NCI-H1930 (cell line): ENCODE results near the gene C2CD3.
A peak's percentile ranks its signal among the peaks of the same experiment; 100 is the strongest.
"Not testable (repeated sequence)": the region's sequence is repeated elsewhere in the genome, so short reads cannot be mapped to it uniquely, and the experiment has no call there.

Experiments used
- DNase-seq, 2 experiments: peaks; one replicate each; lab custom pipeline; 2025; lab: John Stamatoyannopoulos, UW

C2CD3 gene

DNA sequence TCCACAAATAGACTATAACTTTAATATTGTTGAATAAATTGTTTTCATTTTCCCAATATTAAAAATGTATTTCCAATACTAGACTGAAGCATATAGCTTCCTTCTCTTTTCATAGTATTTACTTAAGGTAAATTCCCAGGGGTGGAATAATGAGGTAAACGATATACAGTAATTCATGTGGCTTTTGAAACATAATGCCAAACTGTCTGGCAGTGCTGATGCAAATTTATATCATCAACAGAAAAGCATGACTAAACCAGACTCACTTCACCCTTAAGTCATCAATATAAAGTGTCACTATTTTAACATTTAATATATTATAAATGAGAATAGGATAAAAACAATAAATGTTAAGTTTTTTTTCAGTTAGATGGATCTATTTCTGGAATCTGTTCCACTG is 13.6 kb downstream of the C2CD3 start:
- peak in 1 of 2 experiments; percentile 21 for DNase-seq

DNA sequence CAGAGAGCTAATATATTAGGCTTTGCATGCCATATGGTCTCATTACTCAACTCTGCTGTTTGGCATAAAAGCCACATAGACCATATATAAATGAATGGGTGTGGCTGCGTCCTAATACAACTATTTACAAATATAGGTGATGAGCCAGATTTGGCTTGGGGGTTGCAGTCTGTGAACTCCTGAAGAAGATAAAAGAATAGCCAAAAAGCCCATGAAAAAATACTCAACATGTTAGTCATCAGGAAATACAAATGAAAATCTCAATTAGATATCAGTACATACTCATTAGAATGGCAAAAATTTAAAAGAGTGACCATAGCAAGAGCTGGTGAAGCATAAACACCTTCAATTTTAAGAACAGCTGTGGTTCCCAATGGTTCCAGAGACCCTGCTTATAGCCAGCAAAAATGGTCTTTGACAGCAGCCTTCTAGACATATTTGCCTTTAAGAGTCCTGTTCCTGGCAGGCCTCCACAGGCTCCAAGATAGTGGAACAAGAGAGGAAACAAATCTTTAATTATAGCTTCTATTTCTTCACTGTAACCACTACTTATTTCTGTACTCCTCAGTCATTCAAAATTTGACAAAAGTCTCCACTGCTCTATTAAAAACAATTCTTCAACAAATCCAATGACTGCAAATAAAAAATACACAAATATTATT is 16.1 kb downstream of the C2CD3 start:
- no peak for DNase-seq

DNA sequence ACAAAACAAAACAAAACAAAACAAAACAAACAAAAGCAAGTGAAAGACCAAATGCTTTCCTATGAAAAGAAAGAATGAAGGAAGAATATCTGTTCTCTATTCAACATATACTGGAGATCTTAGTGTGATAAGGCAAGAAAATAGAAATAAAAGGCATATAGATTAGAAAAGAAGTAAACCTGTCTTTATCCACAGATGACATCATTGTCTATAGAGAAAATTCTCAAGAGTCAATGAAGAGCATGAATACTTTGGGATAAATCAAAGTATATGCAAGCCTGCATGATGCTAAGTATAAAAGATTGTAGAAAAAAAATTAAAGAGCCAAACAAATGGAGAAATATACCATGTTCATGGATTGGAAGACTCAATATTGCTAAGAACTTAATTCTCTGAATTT is 17.6 kb downstream of the C2CD3 start:
- no peak for DNase-seq

DNA sequence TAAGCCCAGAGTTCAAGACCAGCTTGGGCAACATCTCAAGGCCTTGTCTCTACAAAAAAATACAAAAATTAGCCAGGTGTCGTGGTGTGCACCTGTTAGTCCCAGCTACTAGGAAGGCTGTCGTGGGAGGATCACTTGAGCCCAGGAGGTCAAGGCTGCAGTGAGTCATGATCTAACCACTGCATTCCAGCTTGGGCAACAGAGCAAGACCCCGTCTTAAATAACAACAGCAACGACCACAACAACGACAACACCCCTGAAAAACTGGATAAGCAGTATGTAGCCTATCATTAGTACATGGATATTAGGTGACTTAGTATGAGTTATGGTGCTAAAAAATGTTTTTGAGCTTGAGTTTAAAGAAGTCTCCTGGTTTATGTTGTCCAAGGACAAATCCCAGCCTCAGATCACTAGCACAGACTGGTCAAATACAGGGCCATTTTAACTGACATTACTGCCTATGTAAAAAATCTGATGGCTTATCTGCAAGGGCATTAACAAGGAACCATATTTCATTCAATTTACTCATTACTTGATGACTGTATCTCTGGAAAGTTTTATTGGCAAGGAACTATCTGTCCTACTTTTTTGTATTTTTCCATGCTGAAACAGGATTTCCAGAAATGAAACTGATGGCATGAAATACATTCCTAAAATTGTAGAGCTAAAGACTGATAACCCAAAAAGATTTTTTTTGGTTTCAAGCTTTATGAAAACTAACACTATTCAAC is 23.4 kb downstream of the C2CD3 start:
- DNase-seq, result no peak

DNA sequence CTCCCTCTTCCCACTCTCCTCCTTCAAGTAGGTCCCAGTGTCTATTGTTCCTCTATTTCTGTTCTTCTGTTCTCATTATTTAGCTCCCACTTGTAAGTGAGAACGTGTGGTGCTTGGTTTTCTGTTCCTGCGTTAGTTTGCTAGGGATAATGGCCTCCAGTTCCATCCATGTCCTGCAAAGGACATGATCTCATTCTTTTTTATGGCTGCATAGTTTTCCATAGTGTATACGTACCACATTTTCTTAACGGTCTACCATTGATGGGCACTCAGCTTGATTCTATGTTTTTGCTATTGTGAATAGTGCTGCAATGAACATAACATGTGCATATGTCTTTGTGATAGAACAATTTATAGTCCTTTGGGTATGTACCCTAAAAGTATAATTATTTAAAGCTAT is 26.2 kb downstream of the C2CD3 start:
- DNase-seq, result no peak

DNA sequence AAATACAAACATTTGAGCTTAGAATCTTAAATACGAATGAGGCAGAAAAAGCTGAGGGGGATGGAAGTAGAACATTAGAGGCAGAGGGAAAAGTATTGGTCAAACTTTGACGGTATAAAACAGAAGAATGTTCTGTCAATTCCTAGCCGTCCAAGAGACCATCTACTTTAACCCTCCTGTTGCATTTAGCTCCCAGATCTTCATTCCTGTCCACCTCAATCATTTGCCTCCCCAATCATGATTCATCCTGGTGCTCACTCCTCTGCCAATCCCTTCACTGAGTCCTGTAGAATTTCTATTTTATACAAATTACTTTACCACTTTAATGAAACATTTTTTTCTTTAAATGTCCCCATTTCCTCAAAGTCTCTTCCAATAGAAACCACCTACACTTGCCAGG is 28.2 kb downstream of the C2CD3 start:
- no peak for DNase-seq

DNA sequence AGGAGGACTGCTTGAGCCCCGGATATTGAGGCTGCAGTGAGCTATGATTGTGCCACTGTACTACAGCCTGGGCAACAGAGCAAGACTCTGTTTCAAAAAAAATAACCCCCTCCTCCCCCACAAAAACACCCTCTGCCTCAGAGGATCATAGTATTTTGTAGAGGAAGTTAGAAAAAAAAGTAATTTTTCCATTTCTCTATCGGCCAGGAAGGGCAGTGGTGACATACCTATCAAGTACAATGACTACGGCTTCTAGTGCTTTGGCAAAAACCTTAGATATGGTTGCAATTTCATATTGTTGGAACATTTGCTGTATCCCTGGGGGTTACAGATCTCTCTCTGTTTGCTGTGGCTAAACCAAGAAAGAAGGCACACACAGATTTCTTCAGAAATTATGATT is 28.9 kb downstream of the C2CD3 start:
- DNase-seq, result no peak

DNA sequence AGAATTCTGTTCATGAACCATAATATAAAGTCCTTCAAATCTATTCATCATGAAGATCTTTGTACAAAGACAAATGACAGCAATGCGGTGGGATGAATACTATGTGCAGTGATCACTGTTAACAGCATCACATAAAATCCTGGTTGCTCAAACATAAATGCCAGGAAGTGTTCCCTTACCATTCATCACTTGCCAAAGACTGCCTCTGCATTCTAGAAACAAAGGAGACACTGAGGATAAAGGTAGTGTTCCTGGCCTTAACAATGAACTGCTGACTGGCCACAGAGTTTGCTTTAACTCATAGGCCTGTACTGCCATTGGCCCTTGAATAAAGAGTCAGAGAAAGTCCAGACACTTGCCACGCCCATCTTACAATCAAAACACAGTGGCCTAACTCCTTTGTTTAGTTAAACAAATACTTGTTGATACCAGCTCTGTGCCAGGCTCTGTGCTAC is 29.5 kb downstream of the C2CD3 start:
- no peak for DNase-seq

DNA sequence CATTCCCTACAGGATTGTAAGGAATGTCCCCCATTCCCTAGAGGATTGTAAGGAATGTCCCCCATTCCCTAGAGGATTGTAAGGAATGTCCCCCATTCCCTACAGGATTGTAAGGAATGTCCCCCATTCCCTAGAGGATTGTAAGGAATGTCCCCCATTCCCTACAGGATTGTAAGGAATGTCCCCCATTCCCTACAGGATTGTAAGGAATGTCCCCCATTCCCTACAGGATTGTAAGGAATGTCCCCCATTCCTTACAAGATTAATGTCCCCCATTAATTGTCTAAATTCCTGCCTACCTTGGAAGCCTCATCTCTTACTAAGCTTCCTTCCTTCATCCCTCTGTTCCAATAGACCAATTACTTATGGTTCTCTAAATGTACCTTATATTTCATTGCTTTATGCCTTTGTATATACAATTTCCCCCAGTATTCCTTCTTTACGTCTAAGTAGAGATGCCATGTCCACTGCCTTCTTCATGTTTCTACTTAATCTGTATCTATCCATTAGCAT is 30.8 kb downstream of the C2CD3 start:
- DNase-seq, result not testable (repeated sequence)

DNA sequence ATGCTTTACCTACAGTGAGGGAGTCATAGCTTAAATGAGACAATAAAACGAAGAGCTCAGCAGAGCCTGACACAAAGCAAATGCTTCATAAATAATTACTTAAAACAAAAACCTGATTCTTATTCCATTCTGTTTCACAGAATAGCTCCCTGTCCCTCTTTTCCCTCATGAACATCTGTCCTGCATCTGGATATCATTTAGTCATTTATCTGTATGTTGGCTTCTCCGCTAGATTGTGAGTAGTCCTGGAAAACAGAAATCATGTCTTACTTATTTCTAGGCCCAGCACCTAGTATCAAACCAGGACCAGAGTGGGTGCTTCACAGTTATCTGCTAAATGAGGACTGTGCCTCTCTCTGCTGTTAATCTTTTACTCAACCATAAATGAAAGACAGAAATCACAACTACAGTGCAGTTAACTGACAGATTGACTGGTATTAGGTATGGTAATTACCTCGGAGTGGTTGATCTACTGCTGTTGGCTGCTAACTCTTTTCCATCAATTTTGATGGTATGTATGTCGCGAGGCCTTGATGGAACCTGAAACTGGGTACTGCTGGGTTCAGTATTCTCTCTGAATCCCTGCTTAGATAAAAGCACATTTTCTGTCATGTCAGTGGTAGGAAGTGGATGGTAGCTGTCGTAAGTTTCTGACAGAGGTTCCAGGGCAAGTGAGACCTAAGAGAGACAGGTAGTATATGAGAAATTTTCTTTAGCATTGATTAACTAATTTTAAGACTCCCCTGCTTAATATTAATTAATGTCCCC is 31.5 kb downstream of the C2CD3 start:
- DNase-seq, result no peak

DNA sequence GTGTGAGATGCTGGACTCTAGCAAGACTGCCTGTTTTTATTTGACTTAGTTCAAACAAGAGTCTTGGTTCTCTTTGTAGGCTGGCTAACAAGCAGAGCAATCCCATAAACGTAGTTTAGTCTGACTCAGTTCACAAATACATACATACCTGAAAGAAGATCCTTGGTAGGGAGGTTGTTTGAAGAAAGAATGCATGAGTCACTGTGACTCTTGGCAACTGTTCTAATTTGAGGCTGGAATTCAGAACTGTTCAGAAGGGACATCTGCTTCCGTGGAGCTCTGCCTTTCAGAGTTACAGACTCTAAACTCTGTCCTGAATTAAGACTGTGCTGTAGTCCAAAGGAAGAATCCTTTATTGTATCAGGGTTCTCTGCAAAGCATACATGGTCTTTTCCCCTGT is 32.2 kb downstream of the C2CD3 start:
- peak in 1 of 2 experiments; percentile 13 for DNase-seq

DNA sequence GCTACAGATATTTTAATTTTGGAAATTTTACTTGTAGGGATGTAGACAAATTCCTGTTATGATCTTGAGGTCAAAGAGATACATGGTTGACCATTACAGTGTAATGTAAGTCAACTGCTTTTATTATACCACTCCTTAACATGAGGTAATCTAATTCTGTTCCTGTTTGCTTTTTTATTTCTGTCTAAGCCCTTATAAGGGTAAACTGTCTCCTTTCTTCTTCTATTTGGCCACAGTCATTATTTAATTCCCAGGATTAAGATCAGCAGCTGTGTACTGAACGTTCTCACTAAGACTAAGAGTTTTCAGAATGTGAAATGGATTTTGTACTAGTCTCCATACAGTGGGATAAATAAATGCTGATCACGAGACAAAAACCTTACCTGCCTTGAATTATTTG is 32.8 kb downstream of the C2CD3 start:
- DNase-seq, result no peak

DNA sequence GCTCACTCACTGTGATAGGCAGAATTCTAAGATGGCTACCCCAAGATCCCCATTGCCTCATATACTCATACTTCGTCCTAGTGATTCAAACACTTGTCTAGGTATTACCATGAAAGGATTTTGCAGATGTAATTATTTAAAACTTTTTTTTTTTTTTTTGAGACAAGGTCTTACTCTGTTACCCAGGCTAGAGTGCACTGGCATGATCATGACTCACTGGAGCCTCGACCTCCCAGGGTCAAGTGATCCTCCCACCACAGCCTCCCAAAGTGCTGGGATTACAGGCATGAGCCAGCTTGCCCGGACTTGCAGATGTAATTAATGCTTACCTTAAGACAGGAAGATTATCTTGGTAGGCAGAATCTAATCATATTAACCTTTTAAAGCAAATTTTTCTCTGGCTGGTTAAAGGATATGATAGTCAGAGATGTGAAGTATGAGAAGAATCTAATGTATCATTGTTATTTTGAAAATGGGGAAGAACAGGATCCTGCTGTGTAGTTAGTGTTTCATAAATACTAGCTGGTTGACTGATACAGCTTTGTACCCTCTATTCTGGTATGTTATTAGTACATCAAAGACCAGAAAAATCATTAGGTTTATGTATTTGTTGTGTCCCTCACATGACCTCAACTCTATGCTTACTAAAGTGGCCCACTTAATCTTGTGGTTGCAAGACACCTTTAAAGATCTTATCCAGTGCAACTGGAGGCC is 35.5 kb downstream of the C2CD3 start:
- DNase-seq, result no peak

DNA sequence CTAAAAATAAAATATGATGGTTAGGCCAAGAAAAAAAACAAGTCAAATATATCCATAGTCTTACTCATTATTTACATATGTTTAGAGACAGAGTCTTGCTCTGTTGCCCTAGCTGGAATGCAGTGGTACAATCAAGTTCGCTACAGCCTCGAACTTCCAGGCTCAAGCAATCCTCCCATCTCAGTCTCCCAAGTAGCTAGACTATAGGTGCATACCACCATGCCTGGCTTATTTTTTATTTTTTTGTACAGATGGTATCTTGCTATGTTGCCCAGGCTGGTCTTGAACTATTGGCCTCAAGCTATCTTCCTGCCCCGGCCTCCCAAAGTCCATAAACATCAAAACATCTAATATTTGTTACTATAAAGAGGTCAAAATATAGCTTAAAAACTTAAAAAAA is 36.1 kb downstream of the C2CD3 start:
- no peak for DNase-seq

DNA sequence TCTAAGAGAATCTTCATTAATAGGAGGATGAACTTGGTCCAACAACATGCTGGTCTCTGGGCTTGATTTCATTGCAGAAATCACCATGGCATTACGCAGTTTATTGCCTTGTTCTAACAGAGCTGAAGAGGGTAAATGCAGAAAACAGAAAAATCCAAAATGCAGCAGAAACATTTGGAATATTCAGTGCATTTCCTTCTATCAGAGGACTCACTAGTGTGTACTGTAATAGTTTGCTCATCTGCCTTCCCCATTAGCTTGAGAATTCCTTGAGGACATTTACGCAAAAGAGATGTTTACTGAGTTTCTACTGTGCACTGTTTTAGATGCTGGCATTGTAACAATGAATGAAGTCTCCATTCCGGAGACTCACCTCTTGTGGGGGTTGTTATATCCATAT is 37.4 kb downstream of the C2CD3 start:
- no peak for DNase-seq

DNA sequence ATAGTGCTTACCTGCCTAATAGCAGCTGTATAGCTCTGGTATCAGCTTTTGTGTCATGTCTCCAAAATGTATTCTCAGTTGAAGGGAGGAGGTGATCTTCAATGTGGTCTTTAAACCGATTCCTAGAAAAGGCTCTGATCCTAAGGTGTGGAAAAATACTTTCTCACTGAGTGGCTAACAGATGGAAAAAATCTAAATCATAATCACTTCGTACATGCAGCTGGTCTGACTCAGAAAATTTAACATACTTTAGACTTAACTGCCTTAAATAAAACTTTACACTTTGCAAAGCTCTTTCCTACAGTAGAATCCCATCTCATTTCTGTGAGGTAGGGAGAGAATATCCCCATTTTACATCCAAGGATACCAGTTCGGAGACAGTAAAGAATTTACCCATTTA is 38.0 kb downstream of the C2CD3 start:
- DNase-seq, result no peak

DNA sequence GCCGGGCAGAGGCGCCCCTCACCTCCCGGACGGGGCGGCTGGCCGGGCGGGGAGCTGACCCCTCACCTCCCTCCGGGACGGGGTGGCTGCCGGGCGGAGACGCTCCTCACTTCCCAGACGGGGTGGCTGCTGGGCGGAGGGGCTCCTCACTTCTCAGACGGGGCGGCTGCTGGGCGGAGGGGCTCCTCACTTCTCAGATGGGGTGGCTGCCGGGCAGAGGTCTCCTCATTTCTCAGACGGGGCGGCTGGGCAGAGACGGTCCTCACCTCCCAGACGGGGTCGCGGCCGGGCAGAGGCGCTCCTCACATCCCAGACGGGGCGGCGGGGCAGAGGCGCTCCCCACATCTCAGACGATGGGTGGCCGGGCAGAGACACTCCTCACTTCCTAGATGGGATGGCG is 41.7 kb downstream of the C2CD3 start:
- not testable (repeated sequence) for DNase-seq

DNA sequence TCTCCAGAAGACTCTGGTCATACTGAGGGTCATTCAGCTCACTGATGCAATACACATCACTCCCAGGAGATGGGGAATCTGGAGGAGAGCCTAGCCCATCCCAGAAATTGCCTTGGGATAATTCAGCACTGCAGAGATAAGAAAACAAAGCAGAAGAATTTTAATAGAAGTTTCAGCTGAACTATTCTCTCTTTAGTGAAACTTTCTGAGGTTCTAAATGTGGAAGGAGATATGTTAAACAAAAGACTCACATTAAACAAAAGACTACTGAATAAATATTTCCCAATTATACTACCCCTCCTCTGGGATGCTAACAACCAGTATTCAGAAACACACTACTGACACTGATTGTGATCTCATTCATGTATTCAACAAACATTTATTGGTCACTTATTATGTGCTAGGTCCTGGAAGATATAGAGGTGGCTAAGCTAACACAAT is 47.8 kb downstream of the C2CD3 start:
- DNase-seq, result no peak

DNA sequence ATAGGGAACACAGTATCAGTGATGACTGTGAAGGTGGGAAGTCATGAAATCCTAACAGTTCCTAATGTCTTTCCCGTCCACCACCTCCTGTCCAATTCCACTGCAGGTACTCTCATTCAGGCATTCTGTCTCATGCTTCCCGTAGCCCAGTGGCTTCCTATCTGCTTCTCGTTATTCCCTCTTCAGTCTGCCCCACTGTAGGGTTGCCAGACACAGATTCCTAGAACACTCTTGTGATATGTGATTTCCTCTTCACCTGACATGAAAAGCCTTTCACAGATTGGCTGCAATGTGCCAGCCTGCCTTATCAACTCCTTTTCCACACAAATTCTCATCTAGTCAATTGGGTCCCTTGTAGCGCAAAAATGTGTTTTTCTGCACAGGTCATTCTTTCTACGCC is 49.0 kb downstream of the C2CD3 start:
- DNase-seq, result no peak

DNA sequence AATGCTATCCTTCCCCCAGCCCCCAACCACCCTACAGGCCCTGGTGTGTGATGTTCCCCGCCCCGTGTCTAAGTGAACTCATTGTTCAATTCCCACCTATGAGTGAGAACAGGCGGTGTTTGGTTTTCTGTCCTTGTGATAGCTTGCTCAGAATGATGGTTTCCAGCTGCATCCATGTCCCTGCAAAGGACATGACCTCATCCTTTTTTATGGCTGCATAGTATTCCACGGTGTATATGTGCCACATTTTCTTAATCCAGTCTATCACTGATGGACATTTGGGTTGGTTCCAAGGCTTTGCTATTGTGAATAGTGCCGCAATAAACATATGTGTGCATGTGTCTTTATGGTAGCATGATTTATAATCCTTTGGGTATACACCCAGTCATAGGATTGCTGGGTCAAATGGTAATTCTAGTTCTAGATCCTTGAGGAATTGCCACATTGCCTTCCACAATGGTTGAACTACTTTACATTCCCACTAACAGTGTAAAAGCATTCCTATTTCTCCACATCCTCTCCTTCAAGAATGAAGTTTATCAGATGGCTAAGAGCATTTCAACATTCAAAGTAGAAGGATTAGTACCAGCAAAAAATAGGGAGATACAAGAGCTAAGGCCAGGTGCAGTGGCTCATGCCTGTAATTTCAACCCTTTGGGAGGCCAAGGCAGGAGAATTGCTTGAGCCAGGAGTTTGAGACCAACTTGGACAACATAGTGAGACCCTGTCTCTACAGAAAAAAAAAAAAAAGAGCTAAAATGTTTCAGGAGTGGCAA is 50.4 kb downstream of the C2CD3 start:
- DNase-seq, result not testable (repeated sequence)

DNA sequence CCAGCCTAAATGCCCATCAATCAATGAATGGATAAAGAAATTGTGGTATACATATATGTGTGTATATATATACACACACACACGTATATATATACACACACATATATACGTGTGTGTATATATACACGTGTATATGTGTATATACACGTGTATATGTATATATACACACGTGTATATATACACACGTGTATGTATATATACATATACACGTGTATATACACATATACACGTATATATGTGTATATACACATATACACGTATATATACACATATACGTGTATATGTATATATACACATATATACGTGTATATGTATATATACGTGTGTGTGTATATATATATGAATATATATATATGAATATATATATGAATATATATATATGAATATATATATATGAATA is 54.1 kb downstream of the C2CD3 start:
- DNase-seq, result no peak
